Mesenchymal stem cell (in vitro differentiated cells and primary cell): ENCODE data around the gene HBG2.

Source experiments
- DNase-seq: peaks from one replicate; pipeline ENCODE4 v3.0.0-alpha.2; 2013
- H2AFZ ChIP-seq: one replicate; pipeline ENCODE4 v1.6.1; 2013; ENCODE audit warnings: low read depth, mild to moderate bottlenecking, control low read depth, inconsistent platforms, low read length, moderate library complexity
- H2AK5ac ChIP-seq: 2 replicates; pipeline ENCODE4 v1.6.1; 2013; ENCODE audit warnings: low read length, moderate library complexity, mild to moderate bottlenecking, inconsistent platforms; ENCODE audit not compliant: severe bottlenecking
- H2BK120ac ChIP-seq: one replicate; pipeline ENCODE4 v1.6.1; 2013; ENCODE audit warnings: low read depth, mild to moderate bottlenecking, inconsistent platforms, low read length, moderate library complexity
- H2BK12ac ChIP-seq, 2 experiments: one replicate each; pipeline ENCODE4 v1.6.1; 2013; ENCODE audit warnings: inconsistent platforms in 2 of 2, low read length in 2 of 2, mild to moderate bottlenecking in 2 of 2, moderate library complexity in 2 of 2, control low read depth in 1 of 2
- H2BK15ac ChIP-seq: one replicate; pipeline ENCODE4 v1.6.1; 2013; ENCODE audit warnings: mild to moderate bottlenecking, low read depth, inconsistent platforms; ENCODE audit not compliant: poor library complexity, severe bottlenecking
- H2BK5ac ChIP-seq: 2 replicates; pipeline ENCODE4 v1.6.1; 2013; ENCODE audit warnings: low read depth, mild to moderate bottlenecking, low read length, control low read depth, inconsistent platforms; ENCODE audit not compliant: poor library complexity, severe bottlenecking
- H3K14ac ChIP-seq, 2 experiments: one replicate each; pipeline ENCODE4 v1.6.1; 2013; ENCODE audit warnings: inconsistent platforms in 2 of 2, low read length in 2 of 2, control low read depth in 1 of 2, mild to moderate bottlenecking in 1 of 2, moderate library complexity in 1 of 2
- H3K18ac ChIP-seq, 2 experiments: one replicate each; pipeline ENCODE4 v1.6.1; 2013; ENCODE audit warnings: inconsistent platforms in 2 of 2, low read length in 2 of 2, control low read depth in 1 of 2, low read depth in 1 of 2, mild to moderate bottlenecking in 1 of 2
- H3K23ac ChIP-seq, 2 experiments: one replicate each; pipeline ENCODE4 v1.6.1; 2013; ENCODE audit warnings: inconsistent platforms in 2 of 2, low read length in 2 of 2, mild to moderate bottlenecking in 2 of 2, moderate library complexity in 2 of 2, control low read depth in 1 of 2
- H3K27ac ChIP-seq: 2 replicates; pipeline ENCODE4 v1.5.1; 2013; ENCODE audit warnings: mild to moderate bottlenecking, moderate library complexity, low read length, control low read depth, inconsistent platforms; ENCODE audit not compliant: poor library complexity, severe bottlenecking
- H3K27me3 ChIP-seq, 2 experiments: 2 replicates each; pipeline versions ENCODE4 v1.6.1 to v1.7.0; 2013; ENCODE audit warnings: low read length in 2 of 2, mild to moderate bottlenecking in 2 of 2, moderate library complexity in 2 of 2, control low read depth in 1 of 2, inconsistent platforms in 1 of 2; ENCODE audit not compliant: control insufficient read depth in 1 of 2, insufficient read depth in 1 of 2
- H3K36me3 ChIP-seq, 2 experiments: 2 replicates each; pipeline versions ENCODE4 v1.6.1 to v1.7.0; 2013; ENCODE audit warnings: low read length in 2 of 2, control low read depth in 1 of 2, inconsistent platforms in 1 of 2, low read depth in 1 of 2, mild to moderate bottlenecking in 1 of 2; ENCODE audit not compliant: insufficient read depth in 2 of 2, control insufficient read depth in 1 of 2
- H3K4ac ChIP-seq, 2 experiments: one replicate each; pipeline ENCODE4 v1.6.1; 2013; ENCODE audit warnings: inconsistent platforms in 2 of 2, low read length in 2 of 2, mild to moderate bottlenecking in 2 of 2, moderate library complexity in 2 of 2, control low read depth in 1 of 2, low read depth in 1 of 2
- H3K4me1 ChIP-seq: 2 replicates; pipeline ENCODE4 v1.6.1; 2013; ENCODE audit warnings: low read depth, low read length, control low read depth; ENCODE audit not compliant: control insufficient read depth, insufficient read depth
- H3K4me2 ChIP-seq: 2 replicates; pipeline ENCODE4 v1.6.1; 2013; ENCODE audit warnings: low read length, mild to moderate bottlenecking, inconsistent platforms; ENCODE audit not compliant: poor library complexity, severe bottlenecking
- H3K4me3 ChIP-seq, 2 experiments: 2 replicates each; pipeline versions ENCODE4 v1.5.1 to v1.7.0; 2013; ENCODE audit warnings: low read length in 2 of 2, mild to moderate bottlenecking in 2 of 2, control low read depth in 1 of 2, low read depth in 1 of 2; ENCODE audit not compliant: insufficient read depth in 1 of 2
- H3K79me1 ChIP-seq: replicated peaks from 2 replicates; pipeline ENCODE4 v1.6.1; 2013; ENCODE audit warnings: mild to moderate bottlenecking, control low read depth, low read length, inconsistent platforms; ENCODE audit not compliant: poor library complexity, severe bottlenecking
- H3K9ac ChIP-seq: 2 replicates; pipeline ENCODE4 v1.7.0; 2013; ENCODE audit warnings: mild to moderate bottlenecking, low read length, moderate library complexity
- H3K9me3 ChIP-seq: 2 replicates; pipeline ENCODE4 v1.7.0; 2013; ENCODE audit warnings: mild to moderate bottlenecking, low read length; ENCODE audit not compliant: control insufficient read depth
- H4K8ac ChIP-seq: one replicate; pipeline ENCODE4 v1.6.1; 2013; ENCODE audit warnings: inconsistent platforms, mild to moderate bottlenecking, low read length, moderate library complexity
- H4K91ac ChIP-seq: one replicate; pipeline ENCODE4 v1.6.1; 2013; ENCODE audit warnings: mild to moderate bottlenecking, low read length, inconsistent platforms
- WGBS: methylation state at CpG from one replicate; pipeline ENCODE4 v1.1.7; 2013; ENCODE audit warnings: mixed read lengths; 5-methylcytosine and 5-hydroxymethylcytosine counted together

The HBG2 gene

GRCh38 chr11:5234381-5234834, 20.2 kb downstream of the HBG2 start, which contains the start of gene HBD:
TSS of gene HBD (minus strand) at chr11:5234483. CDS start at chr11:5234433, 50 bp downstream.
- Histone ChIP-seq H3K4me2 (no peak within 1 kb of the TSS), H3K4me3 (no peak within 1 kb of the TSS), H2BK15ac (no peak within 1 kb of the TSS), H3K4ac (no peak within 1 kb of the TSS), H2BK120ac (no peak within 1 kb of the TSS), H4K8ac (no peak within 1 kb of the TSS), H2BK5ac (no peak within 1 kb of the TSS), H3K36me3 (no peaks in the 10 kb centered on the region), H3K18ac (peak within 1 kb of the TSS in 1 of 2 experiments; percentile 28), H3K79me1 (no peaks in the 10 kb centered on the region), H3K9ac (no peak within 1 kb of the TSS), H4K91ac (no peak within 1 kb of the TSS), H3K9me3 (no peaks in the 10 kb centered on the region), H2BK12ac (no peak within 1 kb of the TSS), H2AFZ (no peak within 1 kb of the TSS), H2AK5ac (no peak within 1 kb of the TSS), H3K23ac (no peak within 1 kb of the TSS), H3K27ac (no peak within 1 kb of the TSS), H3K4me1 (peaks cover 2% of the 10 kb centered on the region), H3K27me3 (no peaks in the 10 kb centered on the region), H3K14ac (no peak within 1 kb of the TSS)
- peak; percentile 67 for DNase-seq
- no CpG with 5 or more reads among the region's 2 CpGs for WGBS

DNA sequence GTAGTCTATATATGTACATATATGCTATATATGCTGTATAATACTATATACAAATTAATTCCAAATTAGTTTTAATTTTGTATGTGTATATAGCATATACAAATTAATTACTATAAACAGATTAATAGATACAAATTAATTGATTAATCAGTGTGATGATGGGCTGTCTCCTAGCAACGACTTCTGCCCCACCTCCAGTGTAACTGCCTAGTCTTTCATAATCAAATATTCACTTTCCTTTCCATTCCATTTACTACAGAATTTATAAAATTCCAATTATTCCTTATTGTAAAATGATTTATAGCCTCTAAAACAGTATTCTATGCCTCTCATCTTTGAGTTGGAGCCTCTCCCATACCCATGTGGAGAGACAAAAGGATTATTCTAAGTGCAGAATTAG, 21.3 kb downstream of the HBG2 start:
- no peak overlapping the region for H3K4me2 ChIP-seq
- no peak overlapping the region for H3K18ac ChIP-seq
- no peaks in the 10 kb centered on the region for H3K36me3 ChIP-seq
- H2AFZ ChIP-seq: no peak overlapping the region
- H3K23ac ChIP-seq: no peak overlapping the region
- H4K91ac ChIP-seq: no peak overlapping the region
- no peak overlapping the region for H4K8ac ChIP-seq
- no peak overlapping the region for H3K14ac ChIP-seq
- peaks cover 2% of the 10 kb centered on the region for H3K4me1 ChIP-seq
- no peak overlapping the region for H2AK5ac ChIP-seq
- H2BK12ac ChIP-seq: no peak overlapping the region
- no peak overlapping the region for H3K27ac ChIP-seq
- no peaks in the 10 kb centered on the region for H3K9me3 ChIP-seq
- no peak overlapping the region for H3K9ac ChIP-seq
- no peak overlapping the region for H2BK15ac ChIP-seq
- DNase-seq: no peak
- no peak overlapping the region for H2BK120ac ChIP-seq
- no peaks in the 10 kb centered on the region for H3K79me1 ChIP-seq
- no peak overlapping the region for H3K4ac ChIP-seq
- no peaks in the 10 kb centered on the region for H3K27me3 ChIP-seq
- WGBS: no CpG with 5 or more reads among the region's 1 CpG
- H2BK5ac ChIP-seq: no peak overlapping the region
- no peak overlapping the region for H3K4me3 ChIP-seq

- Histone ChIP-seq H3K79me1 (no peaks in the 10 kb centered on the region), H2BK15ac (no peak overlapping the region), H3K4me3 (no peak overlapping the region), H3K36me3 (no peaks in the 10 kb centered on the region), H2AFZ (no peak overlapping the region), H3K4me2 (no peak overlapping the region), H2BK12ac (peak overlapping the region in 1 of 2 experiments; percentile 28), H3K4me1 (peaks cover 2% of the 10 kb centered on the region), H3K18ac (no peak overlapping the region), H4K91ac (no peak overlapping the region), H2AK5ac (no peak overlapping the region), H3K14ac (peak overlapping the region in 1 of 2 experiments; percentile 75), H3K23ac (peak overlapping the region in 1 of 2 experiments; percentile 89), H3K4ac (no peak overlapping the region), H2BK120ac (no peak overlapping the region), H3K27me3 (no peaks in the 10 kb centered on the region), H3K9ac (no peak overlapping the region), H3K27ac (no peak overlapping the region), H4K8ac (no peak overlapping the region), H3K9me3 (no peaks in the 10 kb centered on the region), H2BK5ac (no peak overlapping the region)
- WGBS: 100% methylated on average over 2 of the region's 2 CpGs
- no peak for DNase-seq
Observed at GRCh38 chr11:5232821-5233220, 21.8 kb downstream of the HBG2 start.

DNA sequence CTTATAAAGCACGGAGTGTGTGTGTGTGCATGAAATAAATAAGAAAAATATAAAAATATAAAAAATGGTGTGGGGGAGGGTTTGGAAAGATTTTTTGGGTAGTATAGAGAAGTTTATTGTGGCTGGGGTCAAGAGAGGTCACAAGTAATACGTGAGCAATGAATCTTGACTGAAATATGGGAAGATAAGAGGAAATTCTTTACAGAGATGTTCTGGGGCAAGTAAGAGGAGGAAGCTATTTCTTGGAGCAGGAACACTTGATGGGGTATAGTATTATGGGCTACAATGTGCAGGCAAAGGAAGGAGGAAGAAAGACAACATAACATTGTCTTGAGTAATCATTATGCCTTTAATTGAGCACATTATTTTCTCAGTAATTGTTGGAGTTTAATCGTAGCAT, 22.4 kb downstream of the HBG2 start:
- Histone ChIP-seq H3K9ac (no peak overlapping the region), H2BK120ac (no peak overlapping the region), H2AFZ (no peak overlapping the region), H3K23ac (no peak overlapping the region), H4K91ac (no peak overlapping the region), H3K9me3 (no peaks in the 10 kb centered on the region), H3K4me3 (no peak overlapping the region), H3K4ac (no peak overlapping the region), H2BK5ac (no peak overlapping the region), H2AK5ac (no peak overlapping the region), H2BK15ac (no peak overlapping the region), H3K4me1 (peaks cover 2% of the 10 kb centered on the region), H3K4me2 (no peak overlapping the region), H3K27me3 (no peaks in the 10 kb centered on the region), H3K18ac (no peak overlapping the region), H3K14ac (no peak overlapping the region), H4K8ac (no peak overlapping the region), H3K79me1 (no peaks in the 10 kb centered on the region), H3K36me3 (no peaks in the 10 kb centered on the region), H3K27ac (no peak overlapping the region), H2BK12ac (no peak overlapping the region)
- WGBS: 74% methylated on average over 3 of the region's 3 CpGs
- no peak for DNase-seq
